ENCODE data around the gene C15orf61. TPM values are rescaled to one million over a fixed set of nuclear protein-coding genes. Genes with fewer than 3 reads are reported as not detected.

Gene C15orf61
- total RNA-seq (2022; extraction: Qiagen RNA extraction; ENCODE audit: low read depth), result 3.4 to 4.4 TPM (median 4.1 TPM) in 5 replicates

DNA sequence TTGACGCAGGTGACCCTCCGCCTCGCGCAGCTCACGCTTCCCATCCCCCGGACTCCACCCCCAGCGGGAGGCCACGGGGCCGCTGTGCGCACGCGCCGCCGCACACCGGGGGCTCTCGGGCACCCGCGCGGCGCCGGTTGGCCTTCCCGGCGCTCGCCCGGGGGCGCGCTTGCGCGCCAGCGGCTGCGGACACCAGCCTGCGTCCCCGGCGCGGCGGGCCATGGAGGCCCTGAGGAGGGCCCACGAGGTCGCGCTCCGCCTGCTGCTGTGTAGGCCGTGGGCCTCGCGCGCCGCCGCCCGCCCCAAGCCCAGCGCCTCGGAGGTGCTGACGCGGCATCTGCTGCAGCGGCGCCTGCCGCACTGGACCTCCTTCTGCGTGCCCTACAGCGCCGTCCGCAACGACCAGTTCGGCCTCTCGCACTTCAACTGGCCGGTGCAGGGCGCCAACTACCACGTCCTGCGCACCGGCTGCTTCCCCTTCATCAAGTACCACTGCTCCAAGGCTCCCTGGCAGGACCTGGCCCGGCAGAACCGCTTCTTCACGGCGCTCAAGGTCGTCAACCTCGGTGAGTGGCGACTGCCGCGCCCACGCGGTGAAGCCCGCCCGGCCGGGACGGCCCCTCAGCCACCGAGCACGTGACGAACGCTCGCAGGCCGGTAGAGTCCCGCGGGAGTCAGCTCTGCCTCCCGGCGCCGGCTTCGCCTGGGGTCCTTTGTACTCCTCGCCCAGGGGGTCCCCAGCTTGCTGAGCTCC lies at the start of gene C15orf61:
TSS of gene C15orf61 (plus strand) at position 103 of the 754 bp plus-strand sequence. CDS start at position 221, 118 bp downstream.

GRCh38 chr15:67542420-67543347 lies 21.8 kb downstream of the C15orf61 start, which contains the start of gene MAP2K5:
MAP2K5 (plus strand) TSS chr15:67542703; CDS start chr15:67543336, 633 bp downstream.

Other genes with a start within 250 kb of the C15orf61 start
- 9.3 to 10.9 TPM (median 10.1 TPM) in 5 replicates for gene MAP2K5, start 21.6 kb downstream of the C15orf61 start, total RNA-seq (2022; extraction: Qiagen RNA extraction; ENCODE audit: low read depth)